ENCODE results near the gene MIA.

MIA gene

GRCh38 chr19:40806423-40807146, 31.3 kb downstream of the MIA start:
- Histone ChIP-seq H3K27ac (ENCODE audit: extremely low read depth, low read depth, low read length) (peak overlapping the region; percentile 67), H3K4me3 (ENCODE audit: low read depth, low read length) (no peak overlapping the region), H3K9me3 (ENCODE audit: control insufficient read depth, insufficient read depth, low read depth, low read length) (no peaks in the 10 kb centered on the region), H3K4me1 (ENCODE audit: control insufficient read depth, insufficient read depth, low read length) (peaks cover 66% of the 10 kb centered on the region), H3K36me3 (ENCODE audit: control insufficient read depth in 2 of 2, insufficient read depth in 1 of 2, low read length in 2 of 2) (peaks cover 36 to 71% of the 10 kb centered on the region in 2 experiments)
- CTCF ChIA-PET: interaction anchor here (0.5 to 5.6 kb wide), 59 partner anchors 10 to 1119 kb away, joined by 3 to 77 read pairs (median 4); partner anchors contain the start of genes ACTMAP, COQ8B, CYP2A6 and EGLN2
- POLR2A ChIA-PET: interaction anchor here (0.5 to 8.6 kb wide), 23 partner anchors 8 to 612 kb away, joined by 3 to 86 read pairs (median 5); partner anchors contain the start of genes ACTMAP, COQ8B, EGLN2 and ITPKC
- TF ChIP-seq ZNF560 (tag by site-specific recombination; IDR thresholded peaks at IDR 0.05; ENCODE audit: borderline replicate concordance) (no peak), ZEB2 (tag by site-specific recombination; IDR thresholded peaks at IDR 0.05) (peak; percentile 81), SALL2 (tag by site-specific recombination; IDR thresholded peaks at IDR 0.05; ENCODE audit: borderline replicate concordance) (no peak), ZNF521 (tag by site-specific recombination; IDR thresholded peaks at IDR 0.05) (no peak), BCL11A (tag by site-specific recombination; IDR thresholded peaks at IDR 0.05; ENCODE audit: low read depth) (no peak), SCRT2 (tag by site-specific recombination; IDR thresholded peaks at IDR 0.05) (peak; percentile 22; the same call in 1 of the 2 replicates), ZNF239 (tag by site-specific recombination; IDR thresholded peaks at IDR 0.05) (no peak), KLF10 (tag by site-specific recombination; IDR thresholded peaks at IDR 0.05) (no peak), PRDM4 (tag by site-specific recombination; IDR thresholded peaks at IDR 0.05) (no peak; the same call in 1 of the 2 replicates), ZNF132 (tag by site-specific recombination; IDR thresholded peaks at IDR 0.05; ENCODE audit: borderline replicate concordance) (no peak), ZNF596 (tag by site-specific recombination; IDR thresholded peaks at IDR 0.05) (no peak), ZNF324 (tag by site-specific recombination; IDR thresholded peaks at IDR 0.05) (peak; percentile 88; the same call in 1 of the 2 replicates), ZNF544 (tag by site-specific recombination; IDR thresholded peaks at IDR 0.05) (no peak), ZNF747 (tag by site-specific recombination; IDR thresholded peaks at IDR 0.05) (no peak), PRDM10 (tag by site-specific recombination; IDR thresholded peaks at IDR 0.05) (peak; percentile 100), ZNF580 (tag by site-specific recombination; IDR thresholded peaks at IDR 0.05) (peak; percentile 35), ZFP69B (tag by site-specific recombination; IDR thresholded peaks at IDR 0.05) (peak; percentile 90), ZNF449 (tag by site-specific recombination; IDR thresholded peaks at IDR 0.05) (peak; percentile 13; the same call in 1 of the 2 replicates), ZFP41 (tag by site-specific recombination; IDR thresholded peaks at IDR 0.05; ENCODE audit: borderline replicate concordance) (no peak), ZNF155 (tag by site-specific recombination; IDR thresholded peaks at IDR 0.05) (no peak), ZNF76 (tag by site-specific recombination; IDR thresholded peaks at IDR 0.05; ENCODE audit: borderline replicate concordance, low read depth) (peak; percentile 59; the same call in 1 of the 2 replicates), ZNF626 (tag by site-specific recombination; IDR thresholded peaks at IDR 0.05) (no peak), GLIS1 (tag by site-specific recombination; IDR thresholded peaks at IDR 0.05) (peak; percentile 93), ZFP37 (tag by site-specific recombination; IDR thresholded peaks at IDR 0.05) (peak; percentile 42; the same call in 1 of the 2 replicates), IKZF3 (tag by site-specific recombination; IDR thresholded peaks at IDR 0.05) (peak; percentile 75), ZBTB49 (tag by site-specific recombination; IDR thresholded peaks at IDR 0.05; ENCODE audit: low read depth) (no peak), ZNF248 (tag by site-specific recombination; IDR thresholded peaks at IDR 0.05) (no peak), OSR2 (tag by site-specific recombination; IDR thresholded peaks at IDR 0.05) (no peak)
